H1 (cell line): ENCODE data around the gene RBMS2. TPM values are rescaled to one million over a fixed set of nuclear protein-coding genes. Genes with fewer than 3 reads are reported as not detected.

ENCODE experiments used
- CTCF ChIA-PET: fragments of 300-600 bp; sonication (Branson Sonifier 250); formaldehyde crosslinking; loops from one replicate; lab custom pipeline; 2021; ENCODE audit not compliant: partially characterized antibody; lab: Charles Lee
- POLR2A ChIA-PET: fragments of 300-600 bp; sonication (Branson Sonifier 250); formaldehyde crosslinking; loops from one replicate; lab custom pipeline; 2021; ENCODE audit warnings: inconsistent platforms; ENCODE audit not compliant: partially characterized antibody; lab: Charles Lee
- DNase-seq, 2 experiments: peaks; one replicate each; pipeline versions ENCODE4 v3.0.0 to v3.0.0-alpha.2; 2010 to 2022; ENCODE audit warnings: low spot score in 2 of 2, low read depth in 1 of 2, mixed read lengths in 1 of 2
- FAIRE-seq: peaks from 2 replicates; lab custom pipeline; 2011; peaks lifted over from hg19 to GRCh38; lab: Jason Lieb, UNC
- H2AFZ ChIP-seq: 2 replicates; pipeline ENCODE4 v1.8.1; 2012; ENCODE audit warnings: low read length, inconsistent platforms
- H2AK5ac ChIP-seq: 2 replicates; pipeline ENCODE4 v1.6.1; 2013; ENCODE audit warnings: low read depth, low read length
- H2BK120ac ChIP-seq: replicated peaks from 2 replicates; pipeline ENCODE3; 2013; ENCODE audit warnings: low read depth, low read length, inconsistent platforms
- H2BK12ac ChIP-seq: 2 replicates; pipeline ENCODE4 v1.6.1; 2013; ENCODE audit warnings: low read depth, low read length
- H2BK15ac ChIP-seq: 2 replicates; pipeline ENCODE4 v1.6.1; 2013; ENCODE audit warnings: low read length
- H2BK20ac ChIP-seq: 2 replicates; pipeline ENCODE4 v1.6.1; 2013; ENCODE audit warnings: low read length
- H2BK5ac ChIP-seq: 2 replicates; pipeline ENCODE4 v1.6.1; 2013; ENCODE audit warnings: low read depth, low read length
- H3K14ac ChIP-seq: 2 replicates; pipeline ENCODE4 v1.6.1; 2013; ENCODE audit warnings: inconsistent platforms; ENCODE audit not compliant: insufficient read length
- H3K18ac ChIP-seq: 2 replicates; pipeline ENCODE4 v1.6.1; 2013; ENCODE audit warnings: low read length; ENCODE audit errors: extremely low read depth
- H3K23ac ChIP-seq: 2 replicates; pipeline ENCODE4 v1.6.1; 2013; ENCODE audit warnings: inconsistent platforms; ENCODE audit not compliant: insufficient read length
- H3K23me2 ChIP-seq: 2 replicates; pipeline ENCODE4 v1.6.1; 2013; ENCODE audit warnings: low read depth, low read length
- H3K27ac ChIP-seq: 2 replicates; pipeline ENCODE4 v1.6.1; 2011; ENCODE audit warnings: low read depth, low read length, inconsistent platforms
- H3K27me3 ChIP-seq, 4 experiments: replicated peaks in 1 of 4; 1 replicate in 1 of 4; 2 replicates in 3 of 4; pipeline versions ENCODE4 v1.6.1 to v1.8.1; 2011 to 2013; ENCODE audit warnings: low read length in 3 of 4, mild to moderate bottlenecking in 3 of 4, inconsistent platforms in 2 of 4, mixed read lengths in 2 of 4, moderate library complexity in 1 of 4; ENCODE audit not compliant: control insufficient read depth in 3 of 4, insufficient read depth in 3 of 4; ENCODE audit errors: extremely low read depth in 1 of 4
- H3K36me3 ChIP-seq, 4 experiments: 2 replicates each; pipeline versions ENCODE4 v1.6.1 to v1.8.1; 2011 to 2013; ENCODE audit warnings: mild to moderate bottlenecking in 4 of 4, low read length in 3 of 4, moderate library complexity in 2 of 4, control low read depth in 1 of 4, inconsistent platforms in 1 of 4; ENCODE audit not compliant: insufficient read depth in 4 of 4, control insufficient read depth in 2 of 4
- H3K4ac ChIP-seq: replicated peaks from 2 replicates; pipeline ENCODE3; 2013; ENCODE audit warnings: low read length, low read depth, mixed read lengths, inconsistent platforms; ENCODE audit not compliant: insufficient read length
- H3K4me1 ChIP-seq, 4 experiments: replicated peaks in 1 of 4; 1 replicate in 1 of 4; 2 replicates in 3 of 4; pipeline versions ENCODE4 v1.6.1 to v1.8.1; 2011 to 2013; ENCODE audit warnings: low read length in 3 of 4, inconsistent platforms in 2 of 4, mixed read lengths in 1 of 4; ENCODE audit not compliant: insufficient read depth in 4 of 4, control insufficient read depth in 3 of 4
- H3K4me2 ChIP-seq, 2 experiments: 2 replicates each; pipeline versions ENCODE4 v1.6.1 to v1.8.1; 2011 to 2013; ENCODE audit warnings: low read depth in 2 of 2, low read length in 2 of 2, control low read depth in 1 of 2, inconsistent platforms in 1 of 2, mild to moderate bottlenecking in 1 of 2; ENCODE audit not compliant: insufficient read depth in 1 of 2
- H3K4me3 ChIP-seq, 4 experiments: fragments of 200-600, 300-600 bp in 1 of 4; sonication (generic), shearing (Covaris generic), sonication (Bioruptor Twin) in 1 of 4; 2 replicates each; pipeline versions ENCODE4 v1.5.1 to v1.8.1; 2011 to 2016; ENCODE audit warnings: low read length in 4 of 4, low read depth in 3 of 4, control low read depth in 2 of 4, inconsistent platforms in 2 of 4, mild to moderate bottlenecking in 2 of 4, mixed read lengths in 1 of 4, moderate library complexity in 1 of 4; ENCODE audit not compliant: insufficient read depth in 2 of 4; ENCODE audit errors: extremely low read depth in 1 of 4
- H3K56ac ChIP-seq: replicated peaks from 2 replicates; pipeline ENCODE3; 2013; ENCODE audit warnings: low read depth, mild to moderate bottlenecking, mixed read lengths, low read length, inconsistent platforms; ENCODE audit not compliant: insufficient read length
- H3K79me1 ChIP-seq: 2 replicates; pipeline ENCODE4 v1.6.1; 2013; ENCODE audit warnings: low read depth, low read length, control low read depth
- H3K79me2 ChIP-seq, 2 experiments: 2 replicates each; pipeline versions ENCODE4 v1.6.1 to v1.8.1; 2012 to 2013; ENCODE audit warnings: low read length in 2 of 2, mild to moderate bottlenecking in 2 of 2, inconsistent platforms in 1 of 2; ENCODE audit not compliant: insufficient read depth in 2 of 2, control insufficient read depth in 1 of 2
- H3K9ac ChIP-seq, 4 experiments: replicated peaks in 1 of 4; 1 replicate in 1 of 4; 2 replicates in 3 of 4; pipeline versions ENCODE4 v1.6.1 to v1.8.1; 2011 to 2013; ENCODE audit warnings: low read depth in 3 of 4, low read length in 3 of 4, control low read depth in 2 of 4, mild to moderate bottlenecking in 2 of 4, moderate library complexity in 2 of 4, inconsistent platforms in 1 of 4; ENCODE audit errors: extremely low read depth in 1 of 4
- H3K9me3 ChIP-seq, 2 experiments: 2 replicates each; pipeline versions ENCODE4 v1.6.1 to v1.8.1; 2012 to 2013; ENCODE audit warnings: mild to moderate bottlenecking in 2 of 2, moderate library complexity in 2 of 2, control low read depth in 1 of 2, inconsistent platforms in 1 of 2, low read depth in 1 of 2, low read length in 1 of 2, mixed read lengths in 1 of 2; ENCODE audit not compliant: insufficient read depth in 2 of 2
- H4K20me1 ChIP-seq, 2 experiments: replicated peaks in 1 of 2; 2 replicates each; pipeline versions ENCODE3 to v1.8.1; 2011 to 2013; ENCODE audit warnings: inconsistent platforms in 2 of 2, low read length in 2 of 2, mild to moderate bottlenecking in 1 of 2; ENCODE audit not compliant: insufficient read depth in 2 of 2, control insufficient read depth in 1 of 2
- H4K5ac ChIP-seq: 2 replicates; pipeline ENCODE4 v1.6.1; 2013; ENCODE audit warnings: low read length, low read depth, mixed read lengths, inconsistent platforms; ENCODE audit not compliant: insufficient read length
- H4K8ac ChIP-seq: 2 replicates; pipeline ENCODE4 v1.8.0; 2013; ENCODE audit warnings: mild to moderate bottlenecking, moderate library complexity, low read length, inconsistent platforms; ENCODE audit not compliant: insufficient read depth; ENCODE audit errors: extremely low read depth
- H4K91ac ChIP-seq: replicated peaks from 2 replicates; pipeline ENCODE3; 2013; ENCODE audit warnings: low read length, mixed read lengths, inconsistent platforms; ENCODE audit not compliant: insufficient read length
- CHD1 ChIP-seq: IDR thresholded peaks from 2 replicates; pipeline ENCODE4 v1.6.1; 2012; ENCODE audit warnings: low read depth, low read length, improper control_type of control experiment
- EGR1 ChIP-seq: IDR thresholded peaks from 2 replicates; pipeline ENCODE4 v1.6.1; 2011; ENCODE audit warnings: low read depth, low read length, borderline replicate concordance
- HDAC2 ChIP-seq, 2 experiments: fragments of 300-600 bp in 1 of 2; sonication (generic) in 1 of 2; IDR thresholded peaks; 2 replicates each; pipeline ENCODE4 v1.6.1; 2011 to 2012; ENCODE audit warnings: low read depth in 2 of 2, low read length in 2 of 2, mild to moderate bottlenecking in 2 of 2, moderate library complexity in 2 of 2, borderline replicate concordance in 1 of 2, inconsistent platforms in 1 of 2
- JUN ChIP-seq: IDR thresholded peaks from 2 replicates; pipeline ENCODE4 v1.6.1; 2011; ENCODE audit warnings: low read depth, mild to moderate bottlenecking, improper control_type of control experiment, low read length
- KDM4A ChIP-seq: IDR thresholded peaks from one replicate; pipeline ENCODE4 v1.7.1; 2012; ENCODE audit warnings: low read depth, mild to moderate bottlenecking, moderate library complexity, low read length, inconsistent platforms; ENCODE audit not compliant: severe bottlenecking
- NANOG ChIP-seq: IDR thresholded peaks from 2 replicates; pipeline ENCODE4 v1.6.1; 2011; ENCODE audit warnings: low read length, low read depth, mild to moderate bottlenecking, inconsistent platforms; ENCODE audit not compliant: insufficient read depth, poor library complexity, severe bottlenecking
- NRF1 ChIP-seq: IDR thresholded peaks from 2 replicates; pipeline ENCODE4 v1.6.1; 2011; ENCODE audit warnings: mild to moderate bottlenecking, low read depth, low read length, improper control_type of control experiment
- RNF2 ChIP-seq: fragments of 200-900, 300-1000 bp; sonication (generic); IDR thresholded peaks from 2 replicates; pipeline ENCODE4 v1.7.1; 2016; ENCODE audit warnings: borderline replicate concordance, low read depth, mild to moderate bottlenecking, antibody characterized with exemption, low read length; ENCODE audit not compliant: poor library complexity, severe bottlenecking; ENCODE audit errors: missing control alignments
- SAP30 ChIP-seq: fragments of 300-600 bp; sonication (generic); IDR thresholded peaks from 2 replicates; pipeline ENCODE4 v1.7.1; 2012; ENCODE audit warnings: low read length, moderate library complexity, mild to moderate bottlenecking, inconsistent platforms; ENCODE audit not compliant: insufficient read depth, insufficient replicate concordance
- SP1 ChIP-seq: IDR thresholded peaks from 2 replicates; pipeline ENCODE4 v1.6.1; 2011; ENCODE audit warnings: low read depth, low read length
- SP4 ChIP-seq: IDR thresholded peaks from 2 replicates; pipeline ENCODE4 v1.6.1; 2012; ENCODE audit warnings: low read length, inconsistent platforms
- WGBS, 2 experiments: shearing (Covaris generic) in 1 of 2; methylation state at CpG; one replicate each; pipeline versions ENCODE4 v1.1.6 to v1.1.7; 2013 to 2015; ENCODE audit warnings: low lambda C conversion rate in 2 of 2, mixed read lengths in 2 of 2, inconsistent platforms in 1 of 2, low coverage in 1 of 2, missing lambda C conversion rate in 1 of 2; ENCODE audit not compliant: insufficient replicate concordance in 2 of 2, insufficient coverage in 1 of 2, insufficient read length in 1 of 2; ENCODE audit errors: extremely low coverage in 1 of 2, missing lambda C conversion rate in 1 of 2; 5-methylcytosine and 5-hydroxymethylcytosine counted together
- polyA plus RNA-seq, 7 experiments: library from polyadenylated mRNA; depleted of rRNA in 3 of 7; stranded (reverse) in 5 of 7; unstranded in 2 of 7; fragments of >200 nt in 5 of 7; fragments of 200-250 nt in 2 of 7; gene quantifications; 1 replicate in 5 of 7; 2 replicates in 1 of 7; 4 replicates in 1 of 7; pipeline versions ENCODE4 v1.2.1 to v1.2.3, GENCODE V29; 2011 to 2013; ENCODE audit warnings: missing spikeins in 2 of 7, mixed read lengths in 2 of 7
- total RNA-seq: library from RNA; stranded (reverse); fragmentation: NEBNext Ultra II Directional; extraction: Animal tissue kit (Norgen Biotek cat#: 25700); gene quantifications from 2 replicates; pipeline ENCODE4 v1.2.1, GENCODE V29; 2021
- TF ChIP-seq, protein P1 (sequence below): IDR thresholded peaks from 2 replicates; pipeline ENCODE4 v1.6.1; 2012; ENCODE audit warnings: inconsistent platforms

RBMS2 gene
- total and polyA plus RNA-seq, 2 of the 8 experiments (the other 6 are each of a cell fraction or from before 2014, with no cell fraction given), result 9.6 to 31.3 TPM

DNA sequence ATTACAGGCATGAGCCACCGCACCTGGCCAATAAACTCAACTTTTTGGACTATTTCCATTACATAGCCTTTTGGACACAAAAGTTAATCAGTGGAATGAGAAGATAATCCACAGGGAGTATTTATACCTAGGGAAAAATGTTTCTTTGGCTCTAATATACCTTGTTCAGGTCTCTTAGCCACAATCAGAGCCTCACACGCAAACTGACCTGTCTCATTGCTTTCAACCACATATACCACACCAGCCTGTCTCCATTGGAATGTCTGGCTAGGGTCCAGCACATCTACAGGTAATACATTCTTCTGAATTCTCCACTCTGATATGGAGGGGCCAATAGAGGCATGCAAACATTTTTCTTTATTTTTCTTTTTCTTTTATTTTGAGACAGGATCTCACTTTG is 3.8 kb upstream of the RBMS2 start:
- H3K9ac ChIP-seq, result no peak overlapping the region
- H2BK12ac ChIP-seq, result no peak overlapping the region
- 92% methylated on average over 2 of the region's 2 CpGs; no CpG with 5 or more reads in 1 of the 2 experiments for WGBS, 2 experiments
- no peak overlapping the region for H3K4ac ChIP-seq
- H4K91ac ChIP-seq, result no peak overlapping the region
- no peaks in the 10 kb centered on the region for H3K27me3 ChIP-seq
- no peak overlapping the region for H2AK5ac ChIP-seq
- H3K4me3 ChIP-seq, result no peak overlapping the region
- no peak overlapping the region for H4K5ac ChIP-seq
- POLR2A ChIA-PET, result interaction anchor here (1.3 kb wide), 1 partner anchor 74 kb away, joined by 4 read pairs; no protein-coding TSS in a partner anchor
- H4K20me1 ChIP-seq, result no peaks in the 10 kb centered on the region
- H3K23me2 ChIP-seq, result peaks cover 3% of the 10 kb centered on the region; the same call in 1 of the 2 replicates
- no peaks in the 10 kb centered on the region for H3K36me3 ChIP-seq
- CTCF ChIA-PET, result interaction anchor here (1.3 to 16.9 kb wide), 5 partner anchors 9 to 99 kb away, joined by 3 to 279 read pairs (median 3); no protein-coding TSS in a partner anchor
- H2AFZ ChIP-seq, result no peak overlapping the region
- no peak overlapping the region for H3K27ac ChIP-seq
- no peak overlapping the region for H2BK120ac ChIP-seq
- no peak overlapping the region for H3K56ac ChIP-seq
- H2BK20ac ChIP-seq, result no peak overlapping the region; the same call in 1 of the 2 replicates
- FAIRE-seq, result no peak
- DNase-seq, result no peak
- no peak overlapping the region for H4K8ac ChIP-seq
- no peak overlapping the region for H3K18ac ChIP-seq
- no peaks in the 10 kb centered on the region for H3K9me3 ChIP-seq
- H3K4me2 ChIP-seq, result no peak overlapping the region
- H3K4me1 ChIP-seq, result no peaks in the 10 kb centered on the region
- no peak overlapping the region for H2BK5ac ChIP-seq
- H2BK15ac ChIP-seq, result no peak overlapping the region
- no peaks in the 10 kb centered on the region for H3K79me1 ChIP-seq
- no peak overlapping the region for H3K14ac ChIP-seq
- peaks cover 0 to 3% of the 10 kb centered on the region in 2 experiments; a peak in 2 of 4 replicates for H3K79me2 ChIP-seq
- H3K23ac ChIP-seq, result no peak overlapping the region
- TF ChIP-seq NANOG (no peak), EGR1 (no peak), KDM4A (no peak), RNF2 (no peak), JUN (no peak), SAP30 (no peak), NRF1 (no peak), SP1 (no peak), CHD1 (no peak), SP4 (no peak), HDAC2 (IDR thresholded peaks at IDR 0.05; ENCODE audit: borderline replicate concordance in 1 of 2, low read depth in 2 of 2, low read length in 2 of 2) (no peak)
- TF ChIP-seq, protein P1, sequence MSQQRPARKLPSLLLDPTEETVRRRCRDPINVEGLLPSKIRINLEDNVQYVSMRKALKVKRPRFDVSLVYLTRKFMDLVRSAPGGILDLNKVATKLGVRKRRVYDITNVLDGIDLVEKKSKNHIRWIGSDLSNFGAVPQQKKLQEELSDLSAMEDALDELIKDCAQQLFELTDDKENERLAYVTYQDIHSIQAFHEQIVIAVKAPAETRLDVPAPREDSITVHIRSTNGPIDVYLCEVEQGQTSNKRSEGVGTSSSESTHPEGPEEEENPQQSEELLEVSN, result no peak
